Ishikawa (cell line): ENCODE measurements around the gene DKK3.

Experiments
- CEBPB ChIP-seq: IDR thresholded peaks from 2 replicates; pipeline ENCODE4 v1.6.1; 2012
- NFIC ChIP-seq: IDR thresholded peaks from 2 replicates; pipeline ENCODE4 v1.6.1; 2012
- TCF12 ChIP-seq: IDR thresholded peaks from 2 replicates; pipeline ENCODE4 v1.6.1; 2012; ENCODE audit warnings: low read depth
- YY1 ChIP-seq: IDR thresholded peaks from 2 replicates; pipeline ENCODE4 v1.6.1; 2012; ENCODE audit warnings: low read depth

DNA sequence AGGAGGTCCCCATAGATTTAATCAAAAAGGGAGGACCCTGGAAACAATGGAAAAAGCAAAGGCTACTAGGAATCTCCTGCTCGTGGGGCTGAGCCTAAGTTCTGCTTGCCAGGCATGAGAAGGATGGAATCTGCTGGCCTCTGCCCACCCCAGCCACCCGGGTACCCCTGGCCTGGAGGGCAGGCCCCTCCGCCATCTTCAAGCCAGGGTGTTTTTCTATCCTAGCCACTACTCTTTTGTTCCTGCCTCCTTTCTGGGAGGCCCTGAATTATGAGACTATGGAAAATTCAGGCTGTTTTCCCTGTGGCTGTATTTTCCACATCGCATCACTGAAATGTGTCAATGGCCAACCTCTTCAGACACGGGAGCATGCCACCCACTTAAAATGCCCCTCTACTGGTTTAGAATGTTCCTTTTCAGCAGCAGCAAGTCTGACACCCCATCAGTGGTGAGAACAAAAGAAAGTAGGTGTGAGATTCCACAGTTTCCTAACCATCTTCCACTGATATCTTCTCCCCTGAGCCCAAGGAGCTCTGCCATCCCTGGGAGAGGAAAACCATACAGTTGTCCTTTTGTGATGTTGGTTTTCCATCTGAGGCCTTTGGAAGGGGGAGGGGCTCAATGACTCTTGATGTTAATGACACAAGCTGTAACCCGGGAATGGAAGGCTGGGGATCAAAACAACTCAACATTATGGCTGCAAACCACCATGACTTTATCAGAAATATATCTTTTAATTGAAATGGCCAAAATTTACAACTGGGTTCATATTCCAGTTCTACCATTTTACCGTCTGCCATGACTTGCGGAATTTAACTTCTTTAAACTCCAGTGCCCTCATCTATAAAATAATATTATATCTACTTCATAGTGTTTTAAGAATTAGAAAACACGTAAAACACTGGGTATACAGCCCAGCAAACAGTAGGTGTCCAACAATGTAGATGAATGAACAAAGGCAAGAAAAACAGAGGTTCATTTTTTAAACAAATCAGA, 22.2 kb downstream of the DKK3 start:
- TF ChIP-seq CEBPB, result no peak
- TF ChIP-seq NFIC, result no peak
- no peak for TF ChIP-seq TCF12
- no peak for TF ChIP-seq YY1
